Stimulated activated CD8-positive, alpha-beta memory T cell treated with anti-CD3 and anti-CD28 coated beads, Interleukin-12 subunit alpha, Interleukin-12 subunit beta, amount 100 ng/mL, for 4 hours (primary cell): Measurements from ENCODE around the gene SEBOX.
A peak's percentile ranks its signal among the peaks of the same experiment; 100 is the strongest.

Source experiments
- DNase-seq: peaks from one replicate; pipeline ENCODE4 v3.0.0-alpha.2; 2020; ENCODE audit warnings: low read depth

The SEBOX gene

DNA sequence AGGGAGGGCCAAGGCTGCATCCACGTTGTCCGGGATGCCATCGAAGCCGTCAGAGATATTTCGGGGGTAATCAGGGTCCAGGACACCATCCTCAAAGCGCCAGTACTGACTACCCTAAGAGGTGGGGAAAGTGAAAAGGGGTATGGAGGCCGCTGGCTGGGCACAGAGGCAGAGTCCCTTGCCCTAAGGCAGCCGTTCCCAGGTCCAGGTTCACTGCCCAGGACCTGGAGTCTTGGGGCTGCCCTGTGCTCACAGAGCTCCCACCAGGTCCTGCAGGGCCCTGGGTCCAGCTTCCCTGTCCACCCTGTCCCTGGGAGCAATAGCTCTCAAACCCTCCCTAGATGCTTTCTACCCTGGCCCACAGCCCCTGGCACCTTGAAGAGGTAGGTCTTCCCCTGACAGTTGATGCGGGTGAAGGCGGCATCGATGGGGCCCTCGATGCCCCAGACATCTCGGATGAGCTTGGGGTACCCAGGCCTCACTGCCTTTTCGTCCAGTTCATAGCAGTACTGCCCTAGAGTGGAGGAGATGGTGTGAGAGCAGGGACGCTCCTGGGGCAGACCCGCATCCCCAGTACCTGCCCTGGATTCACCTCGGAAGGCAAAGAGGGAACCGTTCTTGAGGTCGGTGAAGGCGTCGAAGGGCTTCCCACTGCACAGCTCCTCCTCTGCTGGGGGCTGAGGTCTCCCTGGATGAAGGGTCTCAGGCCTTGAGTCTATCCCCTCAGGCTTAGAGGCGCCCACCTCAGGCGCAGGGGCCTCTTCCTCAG lies 4.1 kb upstream of the SEBOX start:
- DNase-seq: no peak

DNA sequence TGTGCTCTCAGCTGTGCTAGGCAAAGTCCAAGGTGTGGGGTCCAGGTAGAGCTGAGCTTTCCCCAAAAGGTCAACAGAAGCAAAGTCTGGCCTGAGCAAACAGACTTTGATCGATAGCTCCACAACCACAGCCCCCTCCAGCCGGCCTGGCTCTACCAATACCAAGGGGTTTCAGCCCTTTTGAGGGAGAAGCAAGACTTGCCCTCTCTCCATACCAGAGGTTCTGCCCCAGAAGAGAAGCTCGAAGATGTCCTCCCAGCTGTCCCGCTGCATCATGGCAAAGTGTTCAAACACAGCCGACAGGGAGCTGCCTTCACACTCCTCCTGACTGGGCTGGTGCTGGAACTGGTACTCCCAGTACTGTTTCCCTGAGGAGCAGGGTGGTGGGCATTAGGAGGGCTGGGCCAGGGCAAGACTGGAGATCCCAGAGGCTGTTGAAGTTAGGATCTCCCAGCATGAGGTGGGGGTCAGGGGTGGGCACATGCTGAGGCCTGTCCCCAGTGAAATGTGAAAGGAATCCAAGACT lies 3.4 kb upstream of the SEBOX start:
- no peak for DNase-seq

- no peak for DNase-seq
Observed at GRCh38 chr17:28367641-28368305, 2.8 kb upstream of the SEBOX start.

DNA sequence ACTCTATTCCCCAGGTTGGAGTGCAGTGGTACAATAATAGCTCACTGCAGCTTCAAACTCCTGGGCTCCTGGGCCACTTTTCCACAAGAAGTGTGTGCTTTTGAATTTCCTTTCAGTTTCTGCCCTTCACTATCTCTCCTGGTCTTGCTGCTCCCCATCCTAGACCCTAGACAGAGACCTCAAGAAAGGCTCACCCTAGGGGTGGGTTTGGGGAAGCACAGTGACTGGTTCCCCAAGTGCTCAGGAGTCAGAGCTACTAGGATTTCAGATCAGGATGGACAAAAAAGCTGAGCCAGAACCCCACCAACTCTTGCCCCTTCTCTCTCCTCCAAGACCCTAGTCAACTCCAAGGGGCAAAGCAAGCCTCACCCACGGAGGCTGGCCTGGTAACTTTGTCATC lies 1.6 kb upstream of the SEBOX start:
- DNase-seq: no peak

DNA sequence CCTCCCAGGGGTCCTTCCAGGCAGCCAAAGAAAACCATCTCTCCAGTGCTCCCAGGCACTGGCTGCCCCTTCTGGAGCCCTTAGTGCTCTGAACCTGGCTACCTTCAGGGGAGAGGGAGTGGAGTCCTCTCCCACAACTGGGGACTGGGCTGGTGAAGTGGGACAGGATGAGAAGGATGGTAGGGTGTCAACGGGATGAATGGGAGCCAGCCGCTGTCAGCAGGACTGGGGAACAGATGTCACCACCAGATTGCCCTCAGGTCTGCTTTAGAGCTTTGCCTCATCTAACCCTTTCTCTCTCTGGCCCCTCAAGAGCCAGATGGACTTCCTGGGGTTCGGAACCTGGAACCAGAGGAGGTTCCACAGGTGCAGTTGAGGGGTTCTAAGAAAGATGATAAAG lies 488 bp upstream of the SEBOX start:
- no peak for DNase-seq

- no peak for DNase-seq
Observed at GRCh38 chr17:28363776-28364650, 986 bp downstream of the SEBOX start.

DNA sequence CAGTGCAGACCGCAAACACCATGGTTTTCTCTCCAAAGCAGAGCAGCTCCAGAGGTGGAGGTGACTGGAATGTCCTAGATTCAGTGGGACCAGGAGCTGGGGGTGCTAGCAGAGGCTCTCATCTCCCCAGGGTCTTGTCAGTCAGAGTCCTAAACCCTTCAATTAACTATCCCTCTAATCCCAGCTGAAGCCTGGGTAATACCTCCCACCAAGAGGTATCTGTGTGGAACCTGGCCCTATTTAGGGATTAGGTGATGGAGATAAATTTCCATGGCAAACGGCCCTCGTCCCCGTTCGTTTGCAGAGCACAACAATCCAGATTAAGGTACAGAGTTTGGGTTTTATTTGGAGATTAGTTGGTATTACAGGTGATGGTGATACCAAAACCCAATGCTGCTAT lies 1.8 kb downstream of the SEBOX start:
- no peak for DNase-seq

- no peak for DNase-seq
Observed at GRCh38 chr17:28357901-28358197, 7.2 kb downstream of the SEBOX start.

GRCh38 chr17:28357061-28357900 lies 7.7 kb downstream of the SEBOX start, which contains the start of gene POLDIP2:
Gene POLDIP2 (minus strand): TSS chr17:28357527. CDS start chr17:28357448, 79 bp downstream.
- DNase-seq: peak; percentile 94

- no peak for DNase-seq
Observed at GRCh38 chr17:28350271-28350670, 14.7 kb downstream of the SEBOX start.

- DNase-seq: no peak
Observed at GRCh38 chr17:28348979-28349378, 16.0 kb downstream of the SEBOX start.

DNA sequence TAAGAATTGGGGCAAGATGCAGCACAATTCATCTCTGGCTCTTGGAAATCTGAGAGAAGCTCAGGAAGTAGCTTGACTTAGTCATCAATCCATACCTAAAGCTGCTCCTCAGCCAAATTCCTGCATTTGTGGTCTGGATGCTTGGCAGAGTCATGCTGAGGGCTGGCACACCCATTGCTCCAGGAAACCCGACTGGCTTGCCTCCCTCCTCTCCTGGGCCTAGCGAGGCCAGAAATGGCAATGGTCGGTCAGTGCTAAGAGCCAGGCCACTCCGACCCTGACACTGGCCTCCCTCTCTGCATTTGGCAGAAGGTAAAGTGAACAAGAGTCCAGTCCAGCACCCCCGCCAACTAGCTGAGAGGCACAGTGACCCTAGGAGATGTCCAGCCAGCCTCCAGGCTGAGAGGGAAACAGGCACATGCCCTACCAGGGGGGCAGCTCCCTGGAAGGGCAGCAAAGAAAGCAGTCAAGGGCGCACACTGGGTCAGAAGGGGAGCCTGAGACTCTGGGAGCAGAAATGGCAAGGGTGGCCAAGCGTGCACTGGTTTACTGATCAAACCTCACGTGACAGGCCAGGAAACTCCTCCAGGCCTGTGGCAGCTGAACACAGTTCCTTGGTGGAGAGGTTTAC lies 17.6 kb downstream of the SEBOX start:
- no peak for DNase-seq

GRCh38 chr17:28346746-28347246 lies 18.2 kb downstream of the SEBOX start:
- DNase-seq: no peak

DNA sequence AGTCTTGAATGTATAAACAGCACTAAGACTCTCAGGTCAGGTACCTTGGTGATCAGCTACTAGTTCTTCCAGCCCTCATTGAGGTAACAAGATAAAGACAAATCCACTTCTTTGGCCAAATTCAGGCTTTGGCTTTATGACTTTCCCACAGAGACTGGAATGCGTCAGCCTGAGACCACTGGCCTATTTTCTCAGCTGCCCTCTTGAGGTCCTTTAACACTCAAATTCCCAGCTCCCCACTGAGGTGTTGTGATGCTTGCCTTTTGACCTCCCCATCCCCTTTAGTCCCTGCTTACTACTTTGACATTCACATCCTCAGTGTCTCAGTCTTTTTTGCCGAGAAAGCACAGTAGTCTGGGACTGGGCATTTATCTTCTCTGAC lies 18.8 kb downstream of the SEBOX start:
- DNase-seq: no peak

GRCh38 chr17:28345419-28346198 lies 19.4 kb downstream of the SEBOX start:
- no peak for DNase-seq

DNA sequence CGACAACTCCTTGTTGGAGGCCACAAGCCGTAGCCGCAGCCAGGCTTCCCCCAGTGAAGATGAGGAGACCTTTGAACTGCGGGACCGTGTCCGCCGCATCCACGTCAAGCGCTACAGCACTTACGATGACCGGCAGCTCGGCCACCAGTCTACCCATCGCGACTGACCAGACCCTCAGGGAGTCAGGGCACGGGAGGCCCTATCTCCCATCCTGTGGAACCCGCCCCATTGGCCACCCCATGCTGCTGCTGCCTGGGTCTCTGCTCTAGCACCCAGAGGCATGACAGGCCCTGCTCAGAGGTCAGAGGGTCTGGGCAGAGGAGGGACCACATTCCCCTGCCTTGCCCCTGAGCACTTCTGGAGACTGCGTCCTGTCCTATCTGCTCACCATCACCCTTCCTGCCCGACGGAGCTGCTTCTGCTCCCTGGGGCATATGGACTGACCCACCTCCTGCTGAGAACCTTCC lies 20.5 kb downstream of the SEBOX start:
- no peak for DNase-seq

- no peak for DNase-seq
Observed at GRCh38 chr17:28344011-28344410, 21.0 kb downstream of the SEBOX start.

DNA sequence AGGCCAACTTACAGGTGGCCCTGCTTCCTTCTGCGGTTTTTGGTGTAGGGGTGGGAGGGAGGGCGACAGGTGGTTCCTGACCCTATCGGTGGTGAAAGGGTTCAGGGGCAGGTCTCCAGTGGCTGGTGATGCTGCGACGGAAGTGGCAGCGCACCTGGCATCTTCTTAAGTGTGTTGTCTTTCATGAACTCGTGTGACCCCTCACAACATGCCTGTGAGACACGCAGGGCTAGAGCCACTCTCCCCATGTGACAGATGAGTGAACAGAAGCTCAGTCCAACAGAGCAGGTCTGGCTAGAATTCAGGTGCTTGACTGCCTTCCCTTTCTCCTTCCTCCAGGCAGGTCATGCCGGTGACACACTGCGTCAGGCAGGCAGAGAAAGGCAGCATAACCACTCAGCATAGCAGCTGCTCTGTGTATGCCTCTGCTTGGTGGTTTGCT lies 21.5 kb downstream of the SEBOX start:
- DNase-seq: no peak

- DNase-seq: no peak
Observed at GRCh38 chr17:28342313-28342712, 22.7 kb downstream of the SEBOX start.

GRCh38 chr17:28341516-28341915 lies 23.5 kb downstream of the SEBOX start:
- no peak for DNase-seq
